ENCODE results near the gene AHCY. TPM values are rescaled to one million over a fixed set of nuclear protein-coding genes. Genes with fewer than 3 reads are reported as not detected.
"Not testable (repeated sequence)": the region's sequence is repeated elsewhere in the genome, so short reads cannot be mapped to it uniquely, and the experiment has no call there.

Gene AHCY
- total RNA-seq, 4 donors from 2014 or later = 50.4 to 71.5 (median 58.0) TPM

DNA sequence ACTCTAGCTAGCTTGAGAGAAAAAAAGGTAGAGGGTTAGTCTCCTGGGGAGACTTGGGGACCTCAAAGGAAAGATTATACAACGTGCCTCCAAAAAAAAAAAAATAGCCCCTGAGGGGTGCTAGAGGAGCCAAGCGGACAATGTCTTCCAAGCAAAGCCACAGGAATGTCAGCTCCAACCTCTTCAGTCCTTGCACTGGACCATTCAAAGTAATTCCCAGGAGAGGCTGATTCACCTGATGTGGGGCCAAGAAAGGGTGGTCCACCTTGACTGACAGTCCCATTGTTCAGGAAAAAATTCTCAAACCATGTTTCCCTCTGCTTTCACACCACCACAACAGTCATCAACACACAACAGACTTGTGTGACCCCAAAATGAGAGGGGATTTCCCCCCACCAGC lies 31.2 kb downstream of the AHCY start:
- H3K27me3 ChIP-seq = no peaks in the 10 kb centered on the region
- H3K27ac ChIP-seq = no peak overlapping the region
- H3K36me3 ChIP-seq = peaks cover 0 to 30% of the 10 kb centered on the region in 2 donors
- no peak for ATAC-seq
- TF ChIP-seq EP300 (IDR thresholded peaks at IDR 0.05) = no peak
- no peak for TF ChIP-seq POLR2AphosphoS5 (IDR thresholded peaks at IDR 0.05)
- TF ChIP-seq, protein P1, sequence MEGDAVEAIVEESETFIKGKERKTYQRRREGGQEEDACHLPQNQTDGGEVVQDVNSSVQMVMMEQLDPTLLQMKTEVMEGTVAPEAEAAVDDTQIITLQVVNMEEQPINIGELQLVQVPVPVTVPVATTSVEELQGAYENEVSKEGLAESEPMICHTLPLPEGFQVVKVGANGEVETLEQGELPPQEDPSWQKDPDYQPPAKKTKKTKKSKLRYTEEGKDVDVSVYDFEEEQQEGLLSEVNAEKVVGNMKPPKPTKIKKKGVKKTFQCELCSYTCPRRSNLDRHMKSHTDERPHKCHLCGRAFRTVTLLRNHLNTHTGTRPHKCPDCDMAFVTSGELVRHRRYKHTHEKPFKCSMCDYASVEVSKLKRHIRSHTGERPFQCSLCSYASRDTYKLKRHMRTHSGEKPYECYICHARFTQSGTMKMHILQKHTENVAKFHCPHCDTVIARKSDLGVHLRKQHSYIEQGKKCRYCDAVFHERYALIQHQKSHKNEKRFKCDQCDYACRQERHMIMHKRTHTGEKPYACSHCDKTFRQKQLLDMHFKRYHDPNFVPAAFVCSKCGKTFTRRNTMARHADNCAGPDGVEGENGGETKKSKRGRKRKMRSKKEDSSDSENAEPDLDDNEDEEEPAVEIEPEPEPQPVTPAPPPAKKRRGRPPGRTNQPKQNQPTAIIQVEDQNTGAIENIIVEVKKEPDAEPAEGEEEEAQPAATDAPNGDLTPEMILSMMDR (IDR thresholded peaks at IDR 0.05) = no peak
- no peak for TF ChIP-seq POLR2A (IDR thresholded peaks at IDR 0.05)
- peaks cover 0 to 16% (median 4%) of the 10 kb centered on the region in 3 donors for H3K4me1 ChIP-seq
- H3K9me3 ChIP-seq = no peaks in the 10 kb centered on the region
- 80 to 81% methylated on average over 1 to 2 of the region's 2 CpGs for WGBS, 2 donors (ENCODE audit: low coverage in 1 of 2)
- H3K4me3 ChIP-seq = no peak overlapping the region

DNA sequence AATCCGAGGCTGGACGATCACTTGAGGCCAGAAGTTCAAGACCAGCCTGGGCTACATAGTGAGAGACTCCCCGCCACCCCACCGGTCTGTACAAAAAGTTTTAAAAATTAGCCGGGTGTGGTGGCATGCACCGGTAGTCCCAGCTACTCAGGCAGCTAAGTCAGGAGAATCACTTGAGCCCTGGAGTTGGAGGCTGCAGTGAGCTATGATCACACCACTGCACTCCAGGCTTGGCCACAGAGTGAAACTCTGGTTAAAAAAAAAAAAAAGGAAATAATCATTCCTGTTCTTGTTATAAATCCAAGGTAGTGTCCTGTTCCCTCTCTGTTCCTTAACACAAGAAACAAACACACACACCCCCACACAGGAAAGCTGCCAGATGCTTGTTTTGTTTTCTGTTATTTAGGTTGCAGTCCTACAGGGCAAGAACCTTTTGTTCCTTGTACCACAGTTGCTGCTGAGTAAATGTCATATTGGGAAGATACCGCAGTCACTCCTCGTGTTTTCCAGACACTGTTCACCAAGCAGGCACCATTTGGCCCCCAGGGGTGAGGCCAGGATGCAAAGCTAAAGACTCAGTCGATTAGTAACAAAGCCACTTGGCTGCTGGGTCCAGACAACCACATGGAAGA lies 33.0 kb downstream of the AHCY start:
- no peak overlapping the region for H3K27ac ChIP-seq
- peaks cover 0 to 12% of the 10 kb centered on the region in 2 donors for H3K36me3 ChIP-seq
- TF ChIP-seq POLR2AphosphoS5 (IDR thresholded peaks at IDR 0.05) = peak; percentile 38
- no peak for TF ChIP-seq POLR2A (IDR thresholded peaks at IDR 0.05)
- no peak overlapping the region for H3K4me3 ChIP-seq
- peak; percentile 19 for ATAC-seq
- peaks cover 0 to 16% (median 4%) of the 10 kb centered on the region in 3 donors for H3K4me1 ChIP-seq
- H3K27me3 ChIP-seq = no peaks in the 10 kb centered on the region
- no peaks in the 10 kb centered on the region for H3K9me3 ChIP-seq
- WGBS, 2 donors (ENCODE audit: low coverage in 1 of 2) = 75 to 83% methylated on average over 2 to 3 of the region's 9 CpGs

DNA sequence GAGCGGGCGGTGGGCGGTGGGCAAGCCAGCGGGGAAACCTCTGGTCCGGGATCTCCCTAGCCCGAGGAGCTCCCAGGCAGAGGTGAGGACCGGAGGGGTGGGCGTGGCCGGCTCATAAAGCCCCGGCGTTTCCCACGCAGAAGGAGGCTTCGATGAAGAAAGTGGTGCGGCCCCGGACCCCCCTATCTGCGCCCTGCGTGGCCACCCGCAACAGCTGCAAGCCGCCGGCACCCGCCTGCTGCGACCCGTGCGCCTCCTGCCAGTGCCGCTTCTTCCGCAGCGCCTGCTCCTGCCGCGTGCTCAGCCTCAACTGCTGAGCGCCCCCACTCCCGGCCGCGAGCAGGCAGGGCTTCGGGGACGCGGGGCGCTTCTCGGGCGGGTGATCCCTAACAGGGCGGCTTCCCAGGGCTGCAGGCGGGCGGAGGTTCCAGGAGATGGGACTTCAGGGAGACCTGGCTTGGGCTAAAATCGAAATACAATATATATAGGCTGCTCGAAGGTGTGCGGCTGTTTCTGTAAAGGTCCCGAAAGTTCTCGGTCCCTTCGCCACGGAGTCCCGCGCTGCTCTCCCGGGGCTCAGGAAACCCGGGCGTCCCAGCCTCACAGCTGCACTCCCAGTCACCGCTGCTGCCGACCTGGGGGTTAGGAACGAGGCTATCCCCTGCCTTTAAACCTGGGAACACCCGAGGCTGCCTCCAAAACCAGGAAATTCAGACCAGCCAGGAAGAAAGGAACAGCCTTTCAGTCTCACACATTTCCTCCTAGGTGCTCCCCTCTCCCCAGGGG lies 34.1 kb downstream of the AHCY start:
- ATAC-seq = peak; percentile 61
- Histone ChIP-seq H3K27ac (peak overlapping the region in 1 of 4 donors; percentile 46), H3K36me3 (peaks cover 0 to 2% of the 10 kb centered on the region in 2 donors), H3K4me1 (peaks cover 0 to 16% (median 4%) of the 10 kb centered on the region in 3 donors), H3K9me3 (no peaks in the 10 kb centered on the region), H3K4me3 (peak overlapping the region; percentile 25 to 43), H3K27me3 (no peaks in the 10 kb centered on the region)
- WGBS, 2 donors (ENCODE audit: low coverage in 1 of 2) = 31% methylated on average over 6 of the region's 58 CpGs; no CpG with 5 or more reads in 1 of the 2 donors
- TF ChIP-seq EP300 (IDR thresholded peaks at IDR 0.05) = no peak
- TF ChIP-seq, protein P1 (IDR thresholded peaks at IDR 0.05) = peak in 1 of 4 experiments; percentile 9

DNA sequence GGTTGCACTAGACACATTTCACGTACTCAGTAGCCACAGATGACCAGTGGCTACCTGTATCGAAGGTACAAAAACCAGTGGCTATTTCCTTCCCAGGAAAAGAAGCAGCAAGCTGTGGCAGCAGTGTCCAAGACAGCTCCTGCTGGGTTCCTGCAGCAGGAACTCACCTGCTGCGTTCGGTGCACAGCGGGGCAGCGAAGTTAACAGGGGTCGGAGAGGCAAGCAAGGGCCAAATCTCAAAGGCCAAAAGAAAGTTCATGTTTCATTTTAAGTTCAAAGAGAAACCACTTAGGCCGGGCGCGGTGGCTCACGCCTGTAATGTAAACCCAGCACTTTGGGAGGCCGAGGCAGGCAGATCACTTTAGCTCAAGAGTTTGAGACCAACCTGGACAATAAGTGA lies 35.0 kb downstream of the AHCY start:
- Histone ChIP-seq H3K36me3 (no peaks in the 10 kb centered on the region), H3K9me3 (no peaks in the 10 kb centered on the region), H3K4me1 (peaks cover 0 to 16% (median 4%) of the 10 kb centered on the region in 3 donors), H3K27me3 (no peaks in the 10 kb centered on the region), H3K27ac (no peak overlapping the region), H3K4me3 (no peak overlapping the region)
- TF ChIP-seq POLR2A (IDR thresholded peaks at IDR 0.05) (no peak), EP300 (IDR thresholded peaks at IDR 0.05) (no peak), POLR2AphosphoS5 (IDR thresholded peaks at IDR 0.05) (no peak)
- TF ChIP-seq, protein P1 (IDR thresholded peaks at IDR 0.05) = no peak
- 97 to 98% methylated on average over 10 to 12 of the region's 12 CpGs for WGBS, 2 donors (ENCODE audit: low coverage in 1 of 2)
- ATAC-seq = no peak

DNA sequence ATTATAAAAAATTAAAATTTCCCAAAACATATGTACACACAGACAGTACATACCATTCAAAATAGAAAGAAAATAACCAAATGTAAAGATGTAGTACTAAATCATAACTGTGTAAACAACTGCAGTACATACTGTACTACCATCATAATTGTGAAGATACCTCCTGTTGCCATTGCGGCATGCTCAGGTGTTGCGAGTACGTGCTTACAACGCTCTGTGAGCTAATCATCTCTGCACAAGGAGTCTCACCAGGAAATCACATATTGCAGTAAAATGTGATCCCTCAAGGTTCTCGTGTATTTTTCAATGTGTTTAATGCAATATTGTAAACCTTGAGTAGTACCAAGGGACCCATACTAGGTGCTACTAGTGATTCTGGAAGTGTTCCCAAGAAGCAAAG lies 39.0 kb downstream of the AHCY start:
- peaks cover 0 to 15% (median 4%) of the 10 kb centered on the region in 3 donors for H3K4me1 ChIP-seq
- 94 to 100% methylated on average over 5 of the region's 5 CpGs for WGBS, 2 donors (ENCODE audit: low coverage in 1 of 2)
- no peaks in the 10 kb centered on the region for H3K27me3 ChIP-seq
- TF ChIP-seq EP300 (IDR thresholded peaks at IDR 0.05) = no peak
- no peak for TF ChIP-seq POLR2AphosphoS5 (IDR thresholded peaks at IDR 0.05)
- TF ChIP-seq, protein P1 (IDR thresholded peaks at IDR 0.05) = no peak
- no peak for TF ChIP-seq POLR2A (IDR thresholded peaks at IDR 0.05)
- H3K27ac ChIP-seq = no peak overlapping the region
- no peak for ATAC-seq
- no peak overlapping the region for H3K4me3 ChIP-seq
- no peaks in the 10 kb centered on the region for H3K9me3 ChIP-seq
- H3K36me3 ChIP-seq = no peaks in the 10 kb centered on the region

DNA sequence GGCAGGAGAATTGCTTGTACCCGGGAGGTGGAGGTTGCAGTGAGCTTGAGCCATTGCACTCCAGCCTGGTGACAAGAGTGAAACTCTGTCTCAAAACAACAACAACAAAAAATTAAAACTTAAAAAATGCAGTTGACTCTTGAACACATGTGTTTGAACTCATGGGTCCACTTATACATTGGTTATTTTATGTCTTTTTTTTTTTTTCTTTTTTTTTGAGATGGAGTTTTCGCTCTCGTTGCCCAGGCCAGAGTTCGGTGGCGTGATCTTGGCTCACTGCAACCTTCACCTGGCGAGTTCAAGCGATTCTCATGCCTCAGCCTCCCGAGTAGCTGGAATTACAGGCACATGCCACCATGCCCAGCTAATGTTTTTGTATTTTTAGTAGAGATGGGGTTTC lies 39.7 kb downstream of the AHCY start:
- WGBS, 2 donors (ENCODE audit: low coverage in 1 of 2) = 96 to 98% methylated on average over 7 to 8 of the region's 8 CpGs
- not testable (repeated sequence) for H3K4me1 ChIP-seq, ATAC-seq, H3K4me3 ChIP-seq, H3K9me3 ChIP-seq, H3K36me3 ChIP-seq, H3K27me3 ChIP-seq, H3K27ac ChIP-seq

Data from gastroesophageal sphincter (tissue), 4 donors.